Measurements from ENCODE around the gene CALR3. TPM values are rescaled to one million over a fixed set of nuclear protein-coding genes. Genes with fewer than 3 reads are reported as not detected.

Gene CALR3
- total and polyA plus RNA-seq, 4 donors = 0.05 to 0.08 TPM; not detected in 2

GRCh38 chr19:16537111-16537510 lies 41.1 kb upstream of the CALR3 start:
- Histone ChIP-seq H3K4me3 (ENCODE audit: low read depth in 1 of 3, low read length in 3 of 3) (no peak overlapping the region), H3K27me3 (ENCODE audit: control insufficient read depth in 4 of 4, insufficient read depth in 4 of 4, low read length in 3 of 4) (no peaks in the 10 kb centered on the region), H3K27ac (ENCODE audit: low read depth in 1 of 2, low read length in 2 of 2) (no peak overlapping the region), H3K4me1 (ENCODE audit: control insufficient read depth in 4 of 4, insufficient read depth in 4 of 4, low read length in 3 of 4) (peaks cover 8 to 30% (median 23%) of the 10 kb centered on the region in 4 donors), H3K9me3 (ENCODE audit: control insufficient read depth in 4 of 4, low read length in 3 of 4) (no peaks in the 10 kb centered on the region), H3K36me3 (ENCODE audit: control insufficient read depth in 4 of 4, insufficient read depth in 3 of 4, low read depth in 1 of 4, low read length in 3 of 4) (peaks cover 14 to 63% (median 29%) of the 10 kb centered on the region in 4 donors), H3K9ac (ENCODE audit: low read depth in 1 of 2, low read length in 2 of 2) (no peak overlapping the region)
- TF ChIP-seq FOXA1 (IDR thresholded peaks at IDR 0.05) = no peak
- no peak for TF ChIP-seq YY1 (IDR thresholded peaks at IDR 0.05)
- no peak for TF ChIP-seq CTCF (IDR thresholded peaks at IDR 0.05; ENCODE audit: low read depth, low read length, missing input control)
- no peak for TF ChIP-seq REST (IDR thresholded peaks at IDR 0.05)
- no peak for TF ChIP-seq HNF4A (conservative IDR thresholded peaks at IDR 0.05)
- TF ChIP-seq RAD21 (IDR thresholded peaks at IDR 0.05) = no peak
- no peak for TF ChIP-seq FOXA2 (IDR thresholded peaks at IDR 0.05)
- no peak for TF ChIP-seq TAF1 (conservative IDR thresholded peaks at IDR 0.05)
- no peak for TF ChIP-seq RXRA (IDR thresholded peaks at IDR 0.05)
- TF ChIP-seq HNF4G (IDR thresholded peaks at IDR 0.05) = no peak
- no peak for TF ChIP-seq MAX (IDR thresholded peaks at IDR 0.05)
- no peak for TF ChIP-seq ZBTB33 (IDR thresholded peaks at IDR 0.05)
- TF ChIP-seq SP1 (IDR thresholded peaks at IDR 0.05) = no peak
- TF ChIP-seq EGR1 (IDR thresholded peaks at IDR 0.05; ENCODE audit: low read depth in 2 of 2) = no peak
- 95% methylated on average over 13 of the region's 13 CpGs for WGBS
- peak; percentile 30 for DNase-seq (ENCODE audit: low spot score)

GRCh38 chr19:16536130-16536529 lies 40.2 kb upstream of the CALR3 start:
- TF ChIP-seq JUND (IDR thresholded peaks at IDR 0.05) = no peak
- no peak for TF ChIP-seq FOXA1 (IDR thresholded peaks at IDR 0.05)
- TF ChIP-seq SP1 (IDR thresholded peaks at IDR 0.05) = no peak
- TF ChIP-seq REST (IDR thresholded peaks at IDR 0.05) = no peak
- TF ChIP-seq CTCF (IDR thresholded peaks at IDR 0.05; ENCODE audit: low read depth, low read length, missing input control) = no peak
- TF ChIP-seq HNF4G (IDR thresholded peaks at IDR 0.05) = no peak
- no peak for TF ChIP-seq HNF4A (conservative IDR thresholded peaks at IDR 0.05)
- no peak for TF ChIP-seq NR2F2 (IDR thresholded peaks at IDR 0.05)
- TF ChIP-seq MAX (IDR thresholded peaks at IDR 0.05) = no peak
- TF ChIP-seq EGR1 (IDR thresholded peaks at IDR 0.05; ENCODE audit: low read depth in 2 of 2) = no peak
- H3K27ac ChIP-seq (ENCODE audit: low read depth in 1 of 2, low read length in 2 of 2) = no peak overlapping the region
- H3K36me3 ChIP-seq (ENCODE audit: control insufficient read depth in 4 of 4, insufficient read depth in 3 of 4, low read depth in 1 of 4, low read length in 3 of 4) = peaks cover 20 to 72% (median 36%) of the 10 kb centered on the region in 4 donors
- H3K27me3 ChIP-seq (ENCODE audit: control insufficient read depth in 4 of 4, insufficient read depth in 4 of 4, low read length in 3 of 4) = no peaks in the 10 kb centered on the region
- H3K9me3 ChIP-seq (ENCODE audit: control insufficient read depth in 4 of 4, low read length in 3 of 4) = no peaks in the 10 kb centered on the region
- H3K4me3 ChIP-seq (ENCODE audit: low read depth in 1 of 3, low read length in 3 of 3) = no peak overlapping the region
- H3K9ac ChIP-seq (ENCODE audit: low read depth in 1 of 2, low read length in 2 of 2) = no peak overlapping the region
- peaks cover 8 to 24% (median 18%) of the 10 kb centered on the region in 4 donors for H3K4me1 ChIP-seq (ENCODE audit: control insufficient read depth in 4 of 4, insufficient read depth in 4 of 4, low read length in 3 of 4)
- WGBS = 97% methylated on average over 9 of the region's 9 CpGs
- no peak for DNase-seq (ENCODE audit: low spot score)
